Fibroblast of skin of scalp (primary cell): ENCODE measurements around the gene C5orf52. TPM values are rescaled to one million over a fixed set of nuclear protein-coding genes. Genes with fewer than 3 reads are reported as not detected.
"Not testable (repeated sequence)": the region's sequence is repeated elsewhere in the genome, so short reads cannot be mapped to it uniquely, and the experiment has no call there.

Source experiments
- DNase-seq: peaks from one replicate; pipeline ENCODE4 v3.0.0-alpha.2; 2013
- polyA plus RNA-seq, 2 experiments: library from polyadenylated mRNA; unstranded; fragments of 120-200 nt; gene quantifications; one replicate each; pipeline ENCODE4 v1.2.1, GENCODE V29; 2013; ENCODE audit not compliant: insufficient read length in 2 of 2

C5orf52 gene
- not detected for polyA plus RNA-seq (2013, experiment 1 of 2; ENCODE audit: insufficient read length)
- polyA plus RNA-seq (2013, experiment 2 of 2; ENCODE audit: insufficient read length) = not detected

DNA sequence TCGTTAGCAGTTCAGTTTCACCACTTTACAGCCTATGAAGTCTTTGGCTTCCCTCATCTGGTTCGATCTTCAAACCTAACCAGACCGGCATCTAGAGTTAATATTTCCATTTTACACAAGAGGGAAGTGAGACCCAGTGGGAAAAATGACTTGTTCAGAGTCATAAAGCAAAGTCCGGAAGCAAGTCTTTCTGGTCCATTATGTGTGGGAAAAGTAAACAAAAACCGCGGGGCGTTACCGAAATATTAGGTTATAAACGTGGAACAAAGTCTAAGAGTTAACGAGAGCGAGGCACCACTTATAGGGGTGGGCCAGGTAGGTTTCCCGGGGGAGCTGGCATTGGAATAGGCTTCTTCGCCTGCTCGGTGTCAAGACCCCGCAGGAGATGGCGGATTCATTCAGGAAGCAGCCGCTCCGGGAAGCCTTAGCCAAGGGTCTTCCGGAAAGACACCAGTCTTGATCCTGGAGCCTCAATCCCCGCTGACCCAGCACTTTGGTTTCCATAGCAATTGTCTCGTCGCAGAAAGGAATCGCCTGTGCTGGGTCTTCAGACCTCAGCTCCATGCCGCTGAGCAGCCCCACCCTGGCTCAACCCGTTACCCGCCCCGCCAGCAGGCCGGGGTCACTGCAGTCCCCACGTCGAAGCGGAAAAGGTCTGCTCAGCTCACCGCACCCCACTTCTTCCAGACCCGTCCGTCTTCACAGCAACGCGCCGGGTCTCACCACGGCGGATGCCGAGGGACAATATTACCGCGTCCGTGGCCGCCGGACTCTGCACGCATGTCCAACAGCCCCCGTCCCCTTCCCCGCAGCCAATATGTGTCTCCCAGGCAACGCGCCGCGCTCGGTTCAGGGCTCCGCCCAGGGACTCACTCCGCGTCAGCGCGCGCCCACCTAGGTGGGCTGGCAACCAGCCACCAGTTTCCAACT, at the start of gene C5orf52:
C5orf52 (plus strand) TSS at position 872 of the 930 bp plus-strand sequence. CDS start 82 bp downstream, outside the sequence.
- DNase-seq = peak; percentile 34

DNA sequence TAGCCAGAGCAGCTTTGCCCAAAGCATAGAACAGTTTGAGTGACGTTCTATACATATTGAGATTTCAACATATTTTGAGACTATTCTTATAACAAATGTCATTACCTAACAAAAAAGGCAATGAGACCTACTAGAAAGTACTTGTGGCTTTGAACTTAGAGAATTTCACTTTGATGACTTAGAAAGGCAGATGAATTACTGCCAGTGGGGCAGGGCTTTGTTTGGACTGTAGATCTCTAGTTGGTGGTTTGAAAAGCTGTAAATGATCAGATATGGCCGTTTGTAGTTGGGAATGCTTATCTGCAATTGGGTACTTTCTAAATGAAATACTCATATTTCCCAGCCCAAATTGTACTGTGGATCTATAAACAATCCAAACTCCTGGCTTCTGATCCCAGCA, 47.2 kb upstream of the C5orf52 start:
- no peak for DNase-seq

DNA sequence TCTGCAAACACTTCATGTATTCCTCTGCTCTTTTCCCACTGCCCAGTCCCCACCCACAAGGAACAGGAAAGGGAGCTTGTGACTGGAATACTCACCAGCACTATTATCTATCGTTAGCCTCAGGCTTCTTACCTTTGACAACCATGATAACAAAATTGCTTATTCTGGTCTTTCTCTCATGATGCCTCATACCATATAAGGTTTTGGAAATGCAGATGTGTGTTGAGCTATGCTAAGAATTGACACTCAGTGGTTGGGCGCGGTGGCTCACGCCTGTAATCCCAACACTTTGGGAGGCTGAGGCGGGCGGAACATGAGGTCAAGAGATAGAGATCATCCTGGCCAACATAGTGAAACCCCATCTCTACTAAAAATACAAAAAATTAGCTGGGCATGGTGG, 44.5 kb upstream of the C5orf52 start:
- no peak for DNase-seq

DNA sequence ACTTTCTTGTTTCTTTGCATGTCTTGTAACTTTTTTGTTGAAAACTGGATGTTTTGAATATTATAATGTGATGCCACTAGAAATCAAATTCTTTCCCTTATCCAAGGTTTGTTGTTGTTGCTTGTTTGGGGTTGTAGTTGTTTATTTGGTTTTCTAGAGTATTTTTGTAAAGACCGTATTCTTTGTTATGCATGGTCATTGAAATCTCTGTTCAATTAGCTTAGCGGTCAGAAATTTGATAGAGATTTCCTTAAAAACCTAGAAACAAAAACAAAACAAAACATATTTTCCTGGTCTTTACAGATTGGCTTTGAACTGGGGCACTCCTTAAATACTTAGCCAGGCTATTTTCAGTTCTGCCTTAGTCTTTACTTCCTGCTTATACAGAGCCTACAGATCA, 41.0 kb upstream of the C5orf52 start:
- DNase-seq = no peak

DNA sequence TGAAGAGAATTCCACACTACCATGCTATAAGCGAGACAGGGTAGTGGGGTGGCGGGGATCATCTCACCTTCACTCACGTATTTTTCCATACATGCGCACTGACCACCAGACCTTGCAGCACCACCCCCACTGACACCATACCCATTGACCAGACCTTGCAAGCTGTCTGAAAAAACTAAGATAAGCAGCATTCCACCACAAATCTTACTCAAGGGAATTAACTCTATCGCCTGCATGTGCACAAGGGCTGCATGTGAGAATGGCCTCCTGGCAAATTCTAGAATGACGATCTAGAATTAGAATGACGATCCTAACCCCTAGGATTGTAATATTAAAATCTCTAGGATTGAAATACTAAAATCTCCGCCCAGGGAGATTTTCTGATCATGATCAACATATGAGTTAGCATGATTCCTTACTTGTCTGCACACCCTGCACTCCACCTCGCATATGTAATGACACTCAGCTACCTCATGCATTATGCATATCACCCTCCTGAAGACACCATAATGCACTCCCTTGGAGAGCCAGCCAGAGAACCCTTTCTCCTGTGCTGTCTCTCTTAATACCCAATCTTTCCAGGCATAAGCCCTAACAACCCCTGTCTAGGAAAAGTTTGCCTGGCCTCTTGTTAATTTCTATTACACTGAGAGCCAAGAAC, 30.8 kb upstream of the C5orf52 start:
- DNase-seq = no peak

DNA sequence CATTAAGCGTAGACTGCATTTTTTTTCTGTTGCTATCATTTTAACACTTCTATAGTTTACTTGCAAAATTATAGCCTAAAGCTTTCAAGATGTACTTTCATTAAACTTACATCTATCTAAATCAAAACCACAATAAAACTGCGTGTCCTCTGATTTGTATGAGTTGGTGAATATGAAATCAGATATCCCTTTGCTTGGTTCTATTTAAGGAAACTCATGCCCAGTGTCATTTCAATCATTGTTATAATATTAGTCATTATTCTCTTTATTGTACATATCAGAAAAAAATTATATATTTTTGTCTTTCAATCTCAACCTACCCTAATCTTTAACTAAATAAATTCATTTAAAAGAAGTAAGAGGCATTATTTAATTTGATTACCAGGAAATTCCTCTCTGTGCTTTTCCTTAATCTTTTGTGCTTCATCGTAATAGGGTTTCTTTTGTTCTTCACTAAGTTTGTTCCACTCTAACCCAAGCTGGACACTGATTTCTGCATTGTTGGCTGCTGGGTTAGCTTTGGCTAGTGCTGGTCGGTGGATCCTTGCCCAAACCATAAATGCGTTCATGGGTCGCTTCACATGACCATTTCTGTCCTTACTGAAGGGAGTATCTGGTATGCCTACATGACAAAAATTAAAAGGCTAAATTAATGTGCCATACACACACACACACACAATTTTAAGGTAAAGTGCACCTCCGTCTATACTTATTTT, 22.9 kb upstream of the C5orf52 start:
- DNase-seq = peak; percentile 22

DNA sequence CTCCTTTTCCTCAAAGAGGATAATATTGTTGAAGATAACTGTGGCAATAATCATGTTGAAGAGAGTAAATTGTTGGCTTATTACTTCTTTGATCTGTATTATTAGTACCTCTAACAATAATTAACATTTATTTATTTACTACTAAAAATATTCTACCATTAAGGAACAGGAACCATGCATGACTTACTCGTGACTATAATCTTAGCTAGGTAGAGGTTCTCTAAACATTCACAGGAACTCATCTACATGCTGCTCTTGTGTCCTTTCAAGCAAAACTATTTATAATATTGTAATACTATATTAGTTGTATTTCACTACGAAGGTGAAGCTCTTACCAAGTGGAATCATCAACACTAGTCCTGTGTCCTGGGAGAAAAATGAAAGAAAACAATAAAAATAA, 22.2 kb upstream of the C5orf52 start:
- no peak for DNase-seq

- DNase-seq = no peak
Observed at GRCh38 chr5:157650991-157651611, 20.2 kb upstream of the C5orf52 start.

DNA sequence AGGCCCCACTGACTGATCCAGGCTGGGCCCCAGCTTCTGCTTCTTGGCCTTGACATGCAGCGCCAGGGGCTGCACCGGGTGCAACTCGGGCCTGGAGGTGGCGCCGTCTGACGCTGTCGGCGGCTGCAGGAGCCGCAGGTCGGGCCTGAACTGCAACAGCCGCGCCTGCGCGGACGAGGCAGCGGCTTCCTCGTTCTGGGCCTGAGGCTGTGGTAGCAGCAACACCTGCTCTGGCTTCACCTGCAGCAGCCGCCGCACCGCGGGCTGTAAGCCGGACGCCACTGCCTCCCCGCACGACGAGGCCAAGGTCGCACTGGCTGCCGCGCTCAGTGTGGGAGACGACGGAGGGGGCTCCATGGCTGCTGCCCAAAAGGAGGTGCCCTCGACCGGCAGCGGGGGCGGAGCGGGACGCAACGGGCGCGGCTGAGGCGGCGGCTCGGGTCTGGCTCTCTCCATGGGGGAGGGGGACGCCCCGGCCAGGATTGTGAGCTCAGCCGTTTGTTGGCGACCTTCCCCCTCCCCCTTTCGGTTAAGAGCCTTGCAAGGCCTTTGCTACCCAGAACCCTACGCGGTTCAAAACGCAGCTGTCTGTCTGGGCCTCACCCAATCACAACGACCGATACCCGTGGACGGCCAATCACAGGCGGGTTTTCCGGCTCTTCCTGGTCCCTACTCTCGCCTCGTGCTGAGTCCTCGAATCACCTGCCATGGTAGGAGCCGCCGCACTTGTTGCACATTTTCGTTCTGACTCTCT, 19.5 kb upstream of the C5orf52 start:
- DNase-seq = peak; percentile 69

- no peak for DNase-seq
Observed at GRCh38 chr5:157652377-157652692, 19.0 kb upstream of the C5orf52 start, which contains the start of gene SOX30. Gene SOX30, minus strand, starts transcription at chr5:157652438. Its CDS starts 360 bp downstream, at chr5:157652078.

- no peak for DNase-seq
Observed at GRCh38 chr5:157657516-157657915, 13.8 kb upstream of the C5orf52 start.

- no peak for DNase-seq
Observed at GRCh38 chr5:157658893-157659292, 12.4 kb upstream of the C5orf52 start.

- DNase-seq = no peak
Observed at GRCh38 chr5:157659868-157660660, 11.3 kb upstream of the C5orf52 start.

GRCh38 chr5:157665467-157666070, 5.8 kb upstream of the C5orf52 start:
- peak; percentile 56 for DNase-seq

GRCh38 chr5:157668356-157668755, 3.0 kb upstream of the C5orf52 start:
- DNase-seq = no peak

DNA sequence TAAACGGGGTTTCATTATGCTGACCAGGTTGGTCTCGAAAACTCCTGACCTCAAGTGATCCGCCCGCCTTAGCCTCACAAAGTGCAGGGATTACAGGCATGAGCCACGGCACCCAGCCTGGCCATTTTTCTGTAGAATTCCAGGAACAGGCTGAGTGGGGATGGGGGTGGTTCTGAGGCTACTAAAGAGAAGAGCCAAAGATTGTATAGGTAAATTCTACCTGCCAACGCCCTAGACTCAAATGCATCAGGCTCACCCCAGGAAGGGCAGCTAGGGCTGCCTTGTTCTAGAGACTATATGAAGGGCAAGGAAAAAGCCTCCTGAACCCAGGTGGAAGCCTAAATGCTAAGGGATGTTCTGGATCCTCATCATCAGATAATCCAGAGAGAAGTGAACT, 1.6 kb upstream of the C5orf52 start:
- DNase-seq = no peak

DNA sequence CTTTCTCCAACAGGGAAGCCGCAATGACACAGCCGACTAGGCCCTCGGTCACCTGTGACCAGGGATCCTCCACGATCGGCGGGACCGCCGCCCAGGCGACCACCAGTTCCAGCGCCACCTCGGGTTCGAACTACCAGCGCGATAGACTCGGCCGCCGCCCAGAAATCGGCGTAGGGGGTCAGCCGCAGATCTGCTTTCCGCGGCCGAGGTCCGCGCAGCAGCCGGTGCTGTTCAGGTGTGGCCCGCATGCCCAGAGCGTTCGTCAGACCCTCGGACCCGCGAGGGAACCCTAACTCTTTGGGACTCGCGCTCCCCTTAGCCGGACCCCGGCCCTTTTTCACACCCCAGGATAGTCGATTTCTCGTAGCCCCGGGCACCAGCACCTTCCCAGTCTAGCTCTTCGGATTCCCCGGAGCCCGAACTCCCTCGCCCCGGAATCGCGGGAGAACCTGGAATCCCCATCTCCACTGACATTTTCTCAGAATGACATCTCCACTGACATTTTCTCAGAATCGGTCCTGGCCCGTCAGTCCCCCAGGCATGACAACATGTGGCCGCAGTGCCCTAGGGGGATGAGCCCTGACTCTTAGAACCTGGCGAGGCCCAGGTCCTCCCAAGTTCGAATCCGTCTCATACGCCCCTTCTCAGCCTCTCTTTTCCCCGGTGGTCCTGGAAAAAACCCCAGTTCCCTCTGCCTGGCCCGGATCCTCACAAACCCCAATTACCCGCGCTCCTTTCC, 428 bp downstream of the C5orf52 start:
- DNase-seq = no peak

DNA sequence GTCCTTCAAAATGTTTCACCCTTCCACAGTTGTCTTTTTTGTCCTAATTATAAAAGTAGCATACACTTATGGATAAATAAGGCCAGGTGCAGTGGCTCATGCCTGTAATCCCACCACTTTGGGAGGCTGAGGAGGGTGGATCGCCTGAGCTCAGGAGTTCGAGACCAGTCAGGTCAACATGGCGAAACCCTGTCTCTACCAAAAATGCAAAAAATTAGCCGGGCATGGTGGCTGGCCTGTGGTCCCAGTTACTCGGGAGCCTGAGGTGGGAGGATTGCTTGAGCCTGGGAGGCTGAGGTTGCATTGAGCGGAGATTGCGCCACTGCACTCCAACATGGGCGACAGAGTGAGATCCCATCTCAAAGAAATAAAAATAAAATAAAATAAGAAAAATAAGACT, 1.6 kb downstream of the C5orf52 start:
- DNase-seq = no peak

DNA sequence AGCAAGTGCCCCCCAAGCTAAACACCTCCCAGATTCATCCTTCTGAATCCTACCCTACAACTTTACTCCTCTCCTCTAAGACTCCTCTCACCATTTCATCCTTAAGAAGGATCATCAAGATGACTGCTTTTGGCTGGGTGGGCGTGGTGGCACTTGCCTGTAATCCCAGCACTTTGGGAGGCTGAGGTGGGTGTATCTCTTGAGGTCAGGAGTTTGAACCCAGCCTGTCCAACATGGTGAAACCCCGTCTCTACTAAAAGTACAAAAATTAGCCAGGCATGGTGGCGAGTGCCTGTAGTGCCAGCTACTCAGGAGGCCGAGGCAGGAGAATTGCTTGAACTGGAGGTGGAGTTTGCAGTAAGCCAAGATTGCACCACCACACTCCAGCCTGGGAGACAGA, 3.0 kb downstream of the C5orf52 start:
- not testable (repeated sequence) for DNase-seq

DNA sequence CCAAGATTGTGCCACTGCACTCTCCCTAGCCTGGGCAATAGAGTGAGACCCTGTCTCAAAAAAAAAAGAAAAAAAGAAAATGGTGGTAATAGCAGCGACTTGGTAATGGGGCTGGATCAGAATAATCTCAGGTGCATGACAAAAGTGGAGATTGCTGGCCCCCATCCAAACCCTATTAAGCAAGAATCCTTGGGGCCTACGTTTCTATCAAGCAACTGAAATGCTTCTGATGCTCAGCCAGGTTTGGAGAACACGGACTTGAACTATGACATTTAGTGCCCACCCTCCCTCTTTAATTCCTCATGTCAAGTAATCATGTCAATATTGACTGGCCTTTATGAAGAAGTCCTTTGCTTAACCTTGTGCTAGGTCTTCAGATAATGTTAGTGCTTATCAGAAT, 6.6 kb downstream of the C5orf52 start:
- DNase-seq = no peak
